Mucosa of descending colon (tissue), 3 donors: ENCODE measurements around the gene SCT. TPM values are rescaled to one million over a fixed set of nuclear protein-coding genes. Genes with fewer than 3 reads are reported as not detected.

Experiments
- ATAC-seq: fragments of 200-7000 bp; cut with Tn5 transposase; one replicate; pipeline ENCODE4 v1.9.1; 2020; ENCODE audit warnings: mild to moderate bottlenecking, moderate library complexity
- DNase-seq, 3 donors: peaks; one replicate each; pipeline ENCODE4 v3.0.0-alpha.2; 2020
- H3K36me3 ChIP-seq: fragments of 200-600 bp; one replicate; pipeline ENCODE4 v1.8.0; 2021; ENCODE audit warnings: low read depth, mild to moderate bottlenecking
- H3K4me1 ChIP-seq: fragments of 200-600 bp; one replicate; pipeline ENCODE4 v1.8.0; 2021; ENCODE audit warnings: low read depth, mild to moderate bottlenecking
- H3K4me3 ChIP-seq: fragments of 200-600 bp; one replicate; pipeline ENCODE4 v1.8.0; 2021; ENCODE audit warnings: mild to moderate bottlenecking
- H3K9me3 ChIP-seq: fragments of 200-600 bp; one replicate; pipeline ENCODE4 v1.8.0; 2021; ENCODE audit warnings: mild to moderate bottlenecking
- intact Hi-C, 2 donors: fragments of 100-400 bp; cut with DNase I in 1 of 2; cut with micrococcal nuclease in 1 of 2; formaldehyde crosslinking; loops; one replicate each; pipeline versions ENCODE4 v1.11.0 to v1.11.1; 2022; cut with DNase I, micrococcal nuclease
- total RNA-seq, 3 donors: library from RNA; stranded (reverse); fragmentation: NEBNext Ultra II Directional in 2 of 3; extraction: Animal tissue kit (Norgen Biotek cat#: 25700) in 2 of 3; gene quantifications; one replicate each; pipeline versions ENCODE4 v1.2.1 to v1.2.4, GENCODE V29; 2021 to 2023
- TF ChIP-seq, protein P1 (sequence below): fragments of 200-600 bp; IDR thresholded peaks from one replicate; pipeline ENCODE4 v1.8.0; 2022; ENCODE audit warnings: antibody characterized with exemption, mild to moderate bottlenecking
- donor health status: DM: no; HTN: no; CAD: no; lungs with moderate emphysema.
- donor health status: DM: no; HTN: no; CAD: no.
- donor health status: DM: no; HTN: yes; CAD: no.

The SCT gene
- total RNA-seq, 3 donors from 2014 or later = 1.0 TPM; not detected in 1

DNA sequence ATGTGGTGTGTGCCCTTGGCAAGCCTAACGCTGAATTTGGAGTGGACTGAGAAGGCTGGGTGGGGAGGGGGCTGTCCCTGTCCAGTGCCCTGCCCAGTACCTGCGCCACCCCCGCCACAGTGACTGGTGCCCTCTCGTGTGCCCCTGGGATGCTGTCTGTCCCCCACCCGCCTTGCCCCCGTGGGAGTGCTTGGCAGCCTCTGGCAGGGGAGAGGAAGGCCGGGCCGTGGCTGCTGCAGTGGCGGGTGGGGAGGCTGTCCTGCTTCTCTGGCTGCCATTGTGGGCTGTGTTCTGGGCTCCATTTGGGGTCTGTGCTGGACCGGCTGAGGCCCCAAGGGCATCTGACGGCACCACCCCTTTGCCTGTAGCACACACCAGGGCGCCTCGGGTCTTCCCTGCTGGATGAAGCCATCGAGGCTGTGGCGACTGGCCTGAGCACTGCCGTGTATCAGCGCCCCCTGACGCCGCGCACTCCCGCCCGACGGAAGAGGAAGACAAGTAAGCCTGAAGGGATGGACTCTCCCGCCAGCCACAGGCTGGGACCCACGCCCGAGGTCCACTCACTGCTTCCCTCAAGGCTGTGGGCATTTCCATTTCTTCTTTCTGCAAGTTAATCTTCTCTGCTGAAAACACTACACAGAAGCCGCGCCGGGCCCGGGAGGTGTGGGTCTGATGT, 28.8 kb downstream of the SCT start:
- ATAC-seq = no peak
- Histone ChIP-seq H3K4me1 (no peaks in the 10 kb centered on the region), H3K36me3 (peaks cover 4% of the 10 kb centered on the region), H3K9me3 (no peaks in the 10 kb centered on the region), H3K4me3 (no peak overlapping the region)
- DNase-seq = peak in 1 of 3 donors; percentile 19
- intact Hi-C loops = no loop called here
- TF ChIP-seq, protein P1, sequence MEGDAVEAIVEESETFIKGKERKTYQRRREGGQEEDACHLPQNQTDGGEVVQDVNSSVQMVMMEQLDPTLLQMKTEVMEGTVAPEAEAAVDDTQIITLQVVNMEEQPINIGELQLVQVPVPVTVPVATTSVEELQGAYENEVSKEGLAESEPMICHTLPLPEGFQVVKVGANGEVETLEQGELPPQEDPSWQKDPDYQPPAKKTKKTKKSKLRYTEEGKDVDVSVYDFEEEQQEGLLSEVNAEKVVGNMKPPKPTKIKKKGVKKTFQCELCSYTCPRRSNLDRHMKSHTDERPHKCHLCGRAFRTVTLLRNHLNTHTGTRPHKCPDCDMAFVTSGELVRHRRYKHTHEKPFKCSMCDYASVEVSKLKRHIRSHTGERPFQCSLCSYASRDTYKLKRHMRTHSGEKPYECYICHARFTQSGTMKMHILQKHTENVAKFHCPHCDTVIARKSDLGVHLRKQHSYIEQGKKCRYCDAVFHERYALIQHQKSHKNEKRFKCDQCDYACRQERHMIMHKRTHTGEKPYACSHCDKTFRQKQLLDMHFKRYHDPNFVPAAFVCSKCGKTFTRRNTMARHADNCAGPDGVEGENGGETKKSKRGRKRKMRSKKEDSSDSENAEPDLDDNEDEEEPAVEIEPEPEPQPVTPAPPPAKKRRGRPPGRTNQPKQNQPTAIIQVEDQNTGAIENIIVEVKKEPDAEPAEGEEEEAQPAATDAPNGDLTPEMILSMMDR = no peak

GRCh38 chr11:597166-597725, 29.7 kb downstream of the SCT start:
- TF ChIP-seq, protein P1 = no peak
- ATAC-seq (peak; percentile 22), DNase-seq (no peak)
- Histone ChIP-seq H3K9me3 (no peaks in the 10 kb centered on the region), H3K4me3 (no peak overlapping the region), H3K36me3 (peaks cover 8% of the 10 kb centered on the region), H3K4me1 (no peaks in the 10 kb centered on the region)
- intact Hi-C loops = no loop called here

- ATAC-seq (no peak), DNase-seq (peak in 1 of 3 donors; percentile 25)
- Histone ChIP-seq H3K36me3 (peaks cover 8% of the 10 kb centered on the region), H3K4me3 (no peak overlapping the region), H3K4me1 (no peaks in the 10 kb centered on the region), H3K9me3 (no peaks in the 10 kb centered on the region)
- intact Hi-C loops = no loop called here
- TF ChIP-seq, protein P1 = no peak
These were observed 30.6 kb downstream of the SCT start for GRCh38 chr11:596374-596773.

DNA sequence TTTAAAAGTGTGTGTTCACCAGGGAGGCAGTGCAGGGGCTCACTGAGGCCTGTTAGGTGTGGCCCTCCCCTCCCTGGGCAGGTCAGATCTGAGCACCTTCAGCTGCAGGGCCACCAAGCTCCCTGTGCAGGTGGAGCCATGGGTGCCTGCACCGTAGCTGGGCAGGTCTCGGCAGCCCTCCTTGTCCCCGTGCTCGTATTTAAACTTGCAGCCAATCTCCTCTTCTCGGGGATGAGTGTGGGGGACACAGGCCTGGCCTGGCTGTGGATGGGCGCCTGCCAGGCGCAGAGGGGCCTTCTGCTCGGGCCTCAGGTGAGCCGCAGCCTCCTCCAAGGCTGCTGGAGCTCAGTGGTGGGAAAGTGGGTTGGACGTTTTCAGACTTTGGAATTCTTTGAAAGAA, 31.6 kb downstream of the SCT start:
- intact Hi-C loops = no loop called here
- H3K36me3 ChIP-seq = peaks cover 8% of the 10 kb centered on the region
- ATAC-seq = no peak

DNA sequence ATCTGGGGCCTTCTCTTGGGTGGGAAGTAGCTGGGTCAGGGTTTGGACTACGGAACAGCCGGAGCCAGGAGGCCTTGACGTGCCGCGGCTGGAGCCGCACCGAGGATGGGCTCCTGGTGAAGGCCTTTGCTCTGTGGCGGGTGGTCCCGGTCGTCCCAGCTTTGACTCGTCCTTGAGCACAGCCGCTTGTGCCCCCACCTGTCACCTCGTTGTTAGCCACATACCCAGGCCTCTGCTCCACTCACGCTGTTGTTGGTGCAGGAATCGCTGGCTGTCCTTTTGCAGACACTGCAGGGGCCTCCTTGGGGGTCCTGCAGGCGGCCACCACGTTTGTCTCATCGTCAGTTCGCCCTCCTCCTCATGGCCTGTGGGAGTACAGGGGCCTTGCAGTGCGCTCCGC, 33.6 kb downstream of the SCT start:
- TF ChIP-seq, protein P1 = no peak
- DNase-seq = peak in 1 of 3 donors; percentile 24
- no peak for ATAC-seq
- H3K4me1 ChIP-seq = no peaks in the 10 kb centered on the region
- no peak overlapping the region for H3K4me3 ChIP-seq
- no peaks in the 10 kb centered on the region for H3K9me3 ChIP-seq
- intact Hi-C loops = no loop called here
- peaks cover 8% of the 10 kb centered on the region for H3K36me3 ChIP-seq

More for the DNA sequence above, 31.6 kb downstream of the SCT start:
- DNase-seq = no peak
- Histone ChIP-seq H3K4me1 (no peaks in the 10 kb centered on the region), H3K4me3 (no peak overlapping the region), H3K9me3 (no peaks in the 10 kb centered on the region)
- TF ChIP-seq, protein P1 = no peak
